Transverse colon (tissue), 3 donors: Measurements from ENCODE around the gene DDX3X.

Experiments used
- POLR2A ChIP-seq: fragments of 450-650 bp; IDR thresholded peaks from one replicate; pipeline ENCODE4 v1.6.1; 2016; ENCODE audit warnings: antibody characterized with exemption, mild to moderate bottlenecking, moderate library complexity
- TF ChIP-seq, protein P1 (sequence below), 5 experiments: fragments of 200-600 bp in 3 of 5; fragments of 450-650 bp in 2 of 5; sonication (generic) in 3 of 5; IDR thresholded peaks; 1 replicate in 2 of 5; 2 replicates in 3 of 5; pipeline ENCODE4 v1.5.1; 2016 to 2017; ENCODE audit warnings: antibody characterized with exemption in 5 of 5, inconsistent platforms in 3 of 5, mild to moderate bottlenecking in 2 of 5, moderate library complexity in 1 of 5

DNA sequence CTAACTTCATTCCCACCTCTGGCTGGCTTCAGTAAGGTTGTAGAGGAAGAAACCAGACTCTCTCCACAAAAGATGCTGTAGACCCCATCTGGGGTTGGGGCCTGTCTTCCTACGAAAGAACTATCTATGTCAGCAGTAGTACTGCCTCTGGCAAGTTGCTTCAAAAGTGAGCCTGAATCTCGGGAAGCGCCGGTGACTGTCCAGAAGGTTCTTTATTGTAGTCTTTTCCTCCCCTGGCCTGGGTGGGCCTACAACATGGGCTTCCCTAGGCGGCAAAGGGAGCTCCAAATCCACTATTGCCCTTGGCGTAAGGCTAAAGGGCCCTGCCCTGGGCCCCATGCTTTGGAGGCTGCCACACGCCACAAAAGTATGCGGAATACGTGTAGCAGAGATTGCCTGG is 74.6 kb downstream of the DDX3X start:
- TF ChIP-seq, protein P1, sequence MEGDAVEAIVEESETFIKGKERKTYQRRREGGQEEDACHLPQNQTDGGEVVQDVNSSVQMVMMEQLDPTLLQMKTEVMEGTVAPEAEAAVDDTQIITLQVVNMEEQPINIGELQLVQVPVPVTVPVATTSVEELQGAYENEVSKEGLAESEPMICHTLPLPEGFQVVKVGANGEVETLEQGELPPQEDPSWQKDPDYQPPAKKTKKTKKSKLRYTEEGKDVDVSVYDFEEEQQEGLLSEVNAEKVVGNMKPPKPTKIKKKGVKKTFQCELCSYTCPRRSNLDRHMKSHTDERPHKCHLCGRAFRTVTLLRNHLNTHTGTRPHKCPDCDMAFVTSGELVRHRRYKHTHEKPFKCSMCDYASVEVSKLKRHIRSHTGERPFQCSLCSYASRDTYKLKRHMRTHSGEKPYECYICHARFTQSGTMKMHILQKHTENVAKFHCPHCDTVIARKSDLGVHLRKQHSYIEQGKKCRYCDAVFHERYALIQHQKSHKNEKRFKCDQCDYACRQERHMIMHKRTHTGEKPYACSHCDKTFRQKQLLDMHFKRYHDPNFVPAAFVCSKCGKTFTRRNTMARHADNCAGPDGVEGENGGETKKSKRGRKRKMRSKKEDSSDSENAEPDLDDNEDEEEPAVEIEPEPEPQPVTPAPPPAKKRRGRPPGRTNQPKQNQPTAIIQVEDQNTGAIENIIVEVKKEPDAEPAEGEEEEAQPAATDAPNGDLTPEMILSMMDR (IDR thresholded peaks at IDR 0.05), result no peak
- TF ChIP-seq POLR2A, result no peak
